HCT116 (cell line): ENCODE results near the gene PRSS16. TPM values are rescaled to one million over a fixed set of nuclear protein-coding genes. Genes with fewer than 3 reads are reported as not detected.

Source experiments
- ATAC-seq: fragments of 200-7000 bp; cut with Tn5 transposase; 2 replicates; pipeline ENCODE4 v1.9.1; 2020; ENCODE audit warnings: mild to moderate bottlenecking, moderate library complexity
- BruUV-seq: library from RNA; stranded (reverse); fragments of 400-500 nt; replicated peaks from 2 replicates; lab custom pipeline; 2021; lab: Mats Ljungman, UMichigan
- CTCF ChIA-PET: fragments of 300-600 bp; sonication (Branson Sonifier 250); formaldehyde crosslinking; loops from one replicate; lab custom pipeline; 2021; ENCODE audit warnings: antibody characterized with exemption; lab: Charles Lee
- POLR2A ChIA-PET: fragments of 300-600, 350-600 bp; sonication (Branson Sonifier 250); formaldehyde crosslinking; loops from one replicate; lab custom pipeline; 2021; ENCODE audit warnings: antibody characterized with exemption; lab: Charles Lee
- RAD21 ChIA-PET, 2 experiments: fragments of 300-600 bp; sonication (Branson Sonifier 250); formaldehyde crosslinking; loops; one replicate each; lab custom pipeline; 2023; ENCODE audit warnings: low total read pairs in 2 of 2; ENCODE audit not compliant: uncharacterized antibody in 2 of 2, unreplicated experiment in 2 of 2, low non-redundant PET in 1 of 2; lab: Charles Lee
- DNase-seq: peaks from one replicate; pipeline ENCODE4 v3.0.0-alpha.2; 2010; ENCODE audit warnings: low read depth, low spot score
- H2AFZ ChIP-seq: fragments of 200-600 bp; shearing (Covaris generic), sonication (generic); 2 replicates; pipeline ENCODE4 v1.6.1; 2017; ENCODE audit warnings: low read depth, mixed run types, mixed read lengths, antibody characterized with exemption, low read length; ENCODE audit not compliant: poor library complexity, severe bottlenecking
- H3K27ac ChIP-seq: 2 replicates; pipeline ENCODE4 v1.5.1; 2012; ENCODE audit warnings: low read depth, low read length
- H3K27me3 ChIP-seq: fragments of 200-600 bp; sonication (generic); 2 replicates; pipeline ENCODE4 v1.6.1; 2016; ENCODE audit warnings: mixed run types, low read length, mixed read lengths; ENCODE audit not compliant: insufficient read depth
- H3K36me3 ChIP-seq, 2 experiments: fragments of 200-500 bp in 1 of 2; fragments of 200-600 bp in 1 of 2; sonication (Bioruptor generic) in 1 of 2; sonication (generic) in 1 of 2; 2 replicates each; pipeline versions ENCODE4 v1.5.1 to v1.6.1; 2014 to 2016; ENCODE audit warnings: low read length in 2 of 2, inconsistent platforms in 1 of 2, mixed read lengths in 1 of 2, mixed run types in 1 of 2; ENCODE audit not compliant: insufficient read depth in 2 of 2, control insufficient read depth in 1 of 2
- H3K4me1 ChIP-seq, 2 experiments: fragments of 200-600 bp in 1 of 2; sonication (generic) in 1 of 2; 2 replicates each; pipeline versions ENCODE4 v1.5.1 to v1.6.1; 2012 to 2017; ENCODE audit warnings: low read length in 2 of 2, inconsistent platforms in 1 of 2, mild to moderate bottlenecking in 1 of 2, mixed read lengths in 1 of 2, mixed run types in 1 of 2, moderate library complexity in 1 of 2; ENCODE audit not compliant: insufficient read depth in 2 of 2, control insufficient read depth in 1 of 2
- H3K4me2 ChIP-seq: fragments of 200-600 bp; sonication (generic); 2 replicates; pipeline ENCODE4 v1.6.1; 2017; ENCODE audit warnings: mixed run types, low read length, mixed read lengths
- H3K4me3 ChIP-seq, 2 experiments: fragments of 200-600 bp in 1 of 2; sonication (generic) in 1 of 2; replicated peaks in 1 of 2; 2 replicates each; pipeline ENCODE4 v1.5.1; 2011 to 2016; ENCODE audit warnings: low read length in 2 of 2, control low read depth in 1 of 2, low read depth in 1 of 2, mild to moderate bottlenecking in 1 of 2, mixed read lengths in 1 of 2, mixed run types in 1 of 2
- H3K79me2 ChIP-seq: fragments of 200-600 bp; sonication (generic); 2 replicates; pipeline ENCODE4 v1.6.1; 2017; ENCODE audit warnings: mild to moderate bottlenecking, mixed run types, low read length, moderate library complexity, mixed read lengths; ENCODE audit not compliant: insufficient read depth
- H3K9ac ChIP-seq: fragments of 200-600 bp; sonication (generic); 2 replicates; pipeline ENCODE4 v1.6.1; 2016; ENCODE audit warnings: low read length, mixed read lengths
- H3K9me2 ChIP-seq: fragments of 200-600 bp; sonication (generic), shearing (Covaris generic); 2 replicates; pipeline ENCODE4 v1.6.1; 2017; ENCODE audit warnings: mixed run types, mild to moderate bottlenecking, moderate library complexity; ENCODE audit not compliant: insufficient read depth
- H3K9me3 ChIP-seq, 2 experiments: fragments of 200-500 bp in 1 of 2; fragments of 200-600 bp in 1 of 2; sonication (Bioruptor generic) in 1 of 2; sonication (generic) in 1 of 2; 2 replicates each; pipeline ENCODE4 v1.6.1; 2014 to 2017; ENCODE audit warnings: low read length in 2 of 2, mixed read lengths in 2 of 2, inconsistent platforms in 1 of 2, low read depth in 1 of 2, mild to moderate bottlenecking in 1 of 2, mixed run types in 1 of 2, moderate library complexity in 1 of 2; ENCODE audit not compliant: control insufficient read depth in 1 of 2, insufficient read depth in 1 of 2
- H4K20me1 ChIP-seq: fragments of 200-600 bp; sonication (generic), shearing (Covaris generic); 2 replicates; pipeline ENCODE4 v1.6.1; 2017; ENCODE audit warnings: mixed run types, mild to moderate bottlenecking, moderate library complexity; ENCODE audit not compliant: insufficient read depth
- CBX3 ChIP-seq: IDR thresholded peaks from 2 replicates; pipeline ENCODE4 v1.6.1; 2012; ENCODE audit warnings: low read depth
- EGR1 ChIP-seq: IDR thresholded peaks from 2 replicates; pipeline ENCODE4 v1.6.1; 2012; ENCODE audit warnings: low read depth
- ELF1 ChIP-seq: IDR thresholded peaks from 2 replicates; pipeline ENCODE4 v1.6.1; 2012; ENCODE audit warnings: low read depth, borderline replicate concordance
- EZH2 ChIP-seq: fragments of 200-600 bp; sonication (generic); IDR thresholded peaks from 2 replicates; pipeline ENCODE4 v1.6.1; 2017; ENCODE audit warnings: antibody characterized with exemption, mixed run types
- FOSL1 ChIP-seq: IDR thresholded peaks from 2 replicates; pipeline ENCODE4 v1.6.1; 2012; ENCODE audit warnings: low read depth
- POLR2A ChIP-seq: IDR thresholded peaks from 2 replicates; pipeline ENCODE4 v1.7.0; 2011; ENCODE audit warnings: borderline replicate concordance; ENCODE audit not compliant: insufficient read depth, insufficient read length; ENCODE audit errors: extremely low read depth
- POLR2AphosphoS5 ChIP-seq: IDR thresholded peaks from 2 replicates; pipeline ENCODE4 v1.6.1; 2011; ENCODE audit warnings: mild to moderate bottlenecking, low read depth, low read length, moderate library complexity
- SRF ChIP-seq: IDR thresholded peaks from 2 replicates; pipeline ENCODE4 v1.6.1; 2012; ENCODE audit warnings: low read depth
- TCF7L2 ChIP-seq: IDR thresholded peaks from 2 replicates; pipeline ENCODE4 v1.7.0; 2011; ENCODE audit warnings: borderline replicate concordance, inconsistent platforms; ENCODE audit not compliant: insufficient read depth, insufficient read length; ENCODE audit errors: extremely low read depth
- YY1 ChIP-seq: IDR thresholded peaks from 2 replicates; pipeline ENCODE4 v1.6.1; 2011; ENCODE audit warnings: low read length, low read depth, moderate library complexity, mild to moderate bottlenecking; ENCODE audit not compliant: insufficient replicate concordance; ENCODE audit errors: extremely low read depth
- ZNF274 ChIP-seq: fragments of 200-500 bp; sonication (Bioruptor generic); IDR thresholded peaks from 2 replicates; pipeline ENCODE4 v1.6.1; 2014; ENCODE audit warnings: mild to moderate bottlenecking, low read depth, low read length, inconsistent platforms
- intact Hi-C: fragments of 100-400 bp; cut with micrococcal nuclease; formaldehyde crosslinking; loops from 2 replicates; pipeline ENCODE4 v1.10.0; 2022
- total RNA-seq: library from RNA; stranded (reverse); gene quantifications from one replicate; pipeline ENCODE4 v1.2.1, GENCODE V29; 2021; ENCODE audit not compliant: unreplicated experiment
- TF ChIP-seq, protein P1 (sequence below): IDR thresholded peaks from 2 replicates; pipeline ENCODE4 v1.6.1; 2012; ENCODE audit warnings: low read depth
- TF ChIP-seq, protein P2 (sequence below), 3 experiments: fragments of 200-600 bp in 1 of 3; sonication (generic) in 1 of 3; IDR thresholded peaks in 2 of 3; conservative IDR thresholded peaks in 1 of 3; 2 replicates each; pipeline ENCODE4 v1.5.1; 2012 to 2017; ENCODE audit warnings: low read depth in 2 of 3, low read length in 2 of 3, antibody characterized with exemption in 1 of 3, borderline replicate concordance in 1 of 3, control low read depth in 1 of 3, mild to moderate bottlenecking in 1 of 3, mixed read lengths in 1 of 3, mixed run types in 1 of 3, moderate library complexity in 1 of 3; ENCODE audit not compliant: insufficient read depth in 1 of 3

Gene PRSS16
- total RNA-seq, 1 experiment from 2014 or later = 14.5 TPM

DNA sequence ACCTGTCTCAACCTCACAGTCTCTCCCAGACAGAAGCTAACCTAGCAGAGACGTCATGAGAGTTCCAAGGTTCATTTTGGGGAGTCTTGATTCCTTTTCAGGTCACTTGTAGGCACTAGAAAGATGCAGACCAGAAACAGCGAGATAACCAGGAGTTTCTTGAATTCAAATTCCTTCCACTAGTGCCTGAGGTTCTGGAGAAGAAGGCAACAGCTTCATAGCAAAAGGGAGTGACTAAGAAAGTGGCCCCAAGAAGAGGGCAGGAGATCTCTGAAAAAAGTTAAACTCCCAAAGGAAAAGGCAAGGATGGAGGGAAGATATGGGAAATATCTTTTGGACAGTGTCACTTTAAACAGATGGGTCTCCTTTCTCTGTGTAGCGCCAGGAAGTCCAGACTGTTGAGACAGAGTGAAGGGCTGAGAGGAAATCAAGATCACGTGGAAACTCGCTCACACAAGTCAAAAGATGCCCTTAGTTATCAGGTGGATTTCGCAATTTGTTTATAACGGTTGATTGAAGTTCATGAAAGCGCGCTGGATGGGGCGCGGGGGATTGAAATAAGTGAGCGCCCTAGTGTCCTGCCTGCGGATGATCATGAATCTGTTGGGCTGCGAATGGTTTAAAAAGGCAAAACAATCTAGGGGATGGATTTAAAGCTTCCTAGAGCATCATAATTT, 4.8 kb upstream of the PRSS16 start (continued):
- no peak for TF ChIP-seq SRF

DNA sequence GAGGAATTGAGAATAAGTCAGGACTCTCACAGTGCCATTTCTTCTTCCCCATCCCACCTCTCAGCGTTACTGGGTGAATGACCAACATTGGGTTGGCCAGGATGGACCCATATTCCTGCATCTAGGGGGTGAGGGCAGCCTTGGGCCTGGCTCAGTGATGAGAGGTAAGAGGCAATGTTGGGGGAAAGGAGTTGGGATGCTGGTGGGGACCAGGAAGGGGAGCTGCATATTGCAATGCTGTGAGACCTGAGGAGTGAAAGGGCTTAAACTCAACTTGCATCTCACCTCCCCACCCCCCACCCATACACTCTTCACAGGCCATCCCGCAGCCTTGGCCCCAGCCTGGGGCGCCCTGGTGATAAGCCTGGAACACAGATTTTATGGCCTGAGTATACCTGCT, 1.3 kb downstream of the PRSS16 start:
- no peak overlapping the region for H2AFZ ChIP-seq

More for the DNA sequence above, 1.3 kb downstream of the PRSS16 start:
- Histone ChIP-seq H3K9ac (no peak overlapping the region), H3K4me3 (no peak overlapping the region), H3K79me2 (no peaks in the 10 kb centered on the region), H3K4me1 (peaks cover 2 to 18% of the 10 kb centered on the region in 2 experiments; a peak in 3 of 4 replicates), H3K27me3 (no peaks in the 10 kb centered on the region), H4K20me1 (no peaks in the 10 kb centered on the region), H3K9me2 (no peaks in the 10 kb centered on the region), H3K36me3 (no peaks in the 10 kb centered on the region), H3K9me3 (no peaks in the 10 kb centered on the region), H3K27ac (no peak overlapping the region), H3K4me2 (no peak overlapping the region)
- POLR2A ChIA-PET = no interaction called here
- DNase-seq (no peak), ATAC-seq (no peak)
- intact Hi-C loops = no loop called here
- no TSS peak for BruUV-seq
- RAD21 ChIA-PET = no interaction called here
- CTCF ChIA-PET = no interaction called here
- TF ChIP-seq SRF (no peak), EGR1 (no peak), FOSL1 (no peak), POLR2A (no peak), ZNF274 (no peak), EZH2 (no peak), POLR2AphosphoS5 (no peak), CBX3 (no peak), YY1 (no peak), TCF7L2 (no peak), ELF1 (no peak)
- TF ChIP-seq, protein P1, sequence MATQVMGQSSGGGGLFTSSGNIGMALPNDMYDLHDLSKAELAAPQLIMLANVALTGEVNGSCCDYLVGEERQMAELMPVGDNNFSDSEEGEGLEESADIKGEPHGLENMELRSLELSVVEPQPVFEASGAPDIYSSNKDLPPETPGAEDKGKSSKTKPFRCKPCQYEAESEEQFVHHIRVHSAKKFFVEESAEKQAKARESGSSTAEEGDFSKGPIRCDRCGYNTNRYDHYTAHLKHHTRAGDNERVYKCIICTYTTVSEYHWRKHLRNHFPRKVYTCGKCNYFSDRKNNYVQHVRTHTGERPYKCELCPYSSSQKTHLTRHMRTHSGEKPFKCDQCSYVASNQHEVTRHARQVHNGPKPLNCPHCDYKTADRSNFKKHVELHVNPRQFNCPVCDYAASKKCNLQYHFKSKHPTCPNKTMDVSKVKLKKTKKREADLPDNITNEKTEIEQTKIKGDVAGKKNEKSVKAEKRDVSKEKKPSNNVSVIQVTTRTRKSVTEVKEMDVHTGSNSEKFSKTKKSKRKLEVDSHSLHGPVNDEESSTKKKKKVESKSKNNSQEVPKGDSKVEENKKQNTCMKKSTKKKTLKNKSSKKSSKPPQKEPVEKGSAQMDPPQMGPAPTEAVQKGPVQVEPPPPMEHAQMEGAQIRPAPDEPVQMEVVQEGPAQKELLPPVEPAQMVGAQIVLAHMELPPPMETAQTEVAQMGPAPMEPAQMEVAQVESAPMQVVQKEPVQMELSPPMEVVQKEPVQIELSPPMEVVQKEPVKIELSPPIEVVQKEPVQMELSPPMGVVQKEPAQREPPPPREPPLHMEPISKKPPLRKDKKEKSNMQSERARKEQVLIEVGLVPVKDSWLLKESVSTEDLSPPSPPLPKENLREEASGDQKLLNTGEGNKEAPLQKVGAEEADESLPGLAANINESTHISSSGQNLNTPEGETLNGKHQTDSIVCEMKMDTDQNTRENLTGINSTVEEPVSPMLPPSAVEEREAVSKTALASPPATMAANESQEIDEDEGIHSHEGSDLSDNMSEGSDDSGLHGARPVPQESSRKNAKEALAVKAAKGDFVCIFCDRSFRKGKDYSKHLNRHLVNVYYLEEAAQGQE = no peak
- TF ChIP-seq, protein P2, sequence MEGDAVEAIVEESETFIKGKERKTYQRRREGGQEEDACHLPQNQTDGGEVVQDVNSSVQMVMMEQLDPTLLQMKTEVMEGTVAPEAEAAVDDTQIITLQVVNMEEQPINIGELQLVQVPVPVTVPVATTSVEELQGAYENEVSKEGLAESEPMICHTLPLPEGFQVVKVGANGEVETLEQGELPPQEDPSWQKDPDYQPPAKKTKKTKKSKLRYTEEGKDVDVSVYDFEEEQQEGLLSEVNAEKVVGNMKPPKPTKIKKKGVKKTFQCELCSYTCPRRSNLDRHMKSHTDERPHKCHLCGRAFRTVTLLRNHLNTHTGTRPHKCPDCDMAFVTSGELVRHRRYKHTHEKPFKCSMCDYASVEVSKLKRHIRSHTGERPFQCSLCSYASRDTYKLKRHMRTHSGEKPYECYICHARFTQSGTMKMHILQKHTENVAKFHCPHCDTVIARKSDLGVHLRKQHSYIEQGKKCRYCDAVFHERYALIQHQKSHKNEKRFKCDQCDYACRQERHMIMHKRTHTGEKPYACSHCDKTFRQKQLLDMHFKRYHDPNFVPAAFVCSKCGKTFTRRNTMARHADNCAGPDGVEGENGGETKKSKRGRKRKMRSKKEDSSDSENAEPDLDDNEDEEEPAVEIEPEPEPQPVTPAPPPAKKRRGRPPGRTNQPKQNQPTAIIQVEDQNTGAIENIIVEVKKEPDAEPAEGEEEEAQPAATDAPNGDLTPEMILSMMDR (IDR thresholded peaks at IDR 0.05 in 2 of 3, conservative IDR thresholded peaks at IDR 0.05 in 1 of 3; ENCODE audit: borderline replicate concordance in 1 of 3, insufficient read depth in 1 of 3, low read depth in 2 of 3, low read length in 2 of 3) = no peak
